ENCODE results near the gene PLA2G2D.

- TF ChIP-seq EZH2phosphoT487 (IDR thresholded peaks at IDR 0.05) (no peak), CTCF (IDR thresholded peaks at IDR 0.05) (no peak)
These were observed 19.8 kb downstream of the PLA2G2D start for GRCh38 chr1:20099533-20099932.
